K562 treated with DMSO at 1 percent for 24 hours (cell line): ENCODE data around the gene ZC3H14. TPM values are rescaled to one million over a fixed set of nuclear protein-coding genes. Genes with fewer than 3 reads are reported as not detected.

Experiments used
- total RNA-seq: library from RNA; unstranded; fragments of 300-600 nt; gene quantifications from 2 replicates; pipeline ENCODE4 v1.2.3, GENCODE V29; 2022; ENCODE audit warnings: low read depth; ENCODE audit not compliant: insufficient read depth

The ZC3H14 gene, protein sequence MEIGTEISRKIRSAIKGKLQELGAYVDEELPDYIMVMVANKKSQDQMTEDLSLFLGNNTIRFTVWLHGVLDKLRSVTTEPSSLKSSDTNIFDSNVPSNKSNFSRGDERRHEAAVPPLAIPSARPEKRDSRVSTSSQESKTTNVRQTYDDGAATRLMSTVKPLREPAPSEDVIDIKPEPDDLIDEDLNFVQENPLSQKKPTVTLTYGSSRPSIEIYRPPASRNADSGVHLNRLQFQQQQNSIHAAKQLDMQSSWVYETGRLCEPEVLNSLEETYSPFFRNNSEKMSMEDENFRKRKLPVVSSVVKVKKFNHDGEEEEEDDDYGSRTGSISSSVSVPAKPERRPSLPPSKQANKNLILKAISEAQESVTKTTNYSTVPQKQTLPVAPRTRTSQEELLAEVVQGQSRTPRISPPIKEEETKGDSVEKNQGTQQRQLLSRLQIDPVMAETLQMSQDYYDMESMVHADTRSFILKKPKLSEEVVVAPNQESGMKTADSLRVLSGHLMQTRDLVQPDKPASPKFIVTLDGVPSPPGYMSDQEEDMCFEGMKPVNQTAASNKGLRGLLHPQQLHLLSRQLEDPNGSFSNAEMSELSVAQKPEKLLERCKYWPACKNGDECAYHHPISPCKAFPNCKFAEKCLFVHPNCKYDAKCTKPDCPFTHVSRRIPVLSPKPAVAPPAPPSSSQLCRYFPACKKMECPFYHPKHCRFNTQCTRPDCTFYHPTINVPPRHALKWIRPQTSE
- total RNA-seq = 33.1 and 33.2 TPM in 2 replicates

DNA sequence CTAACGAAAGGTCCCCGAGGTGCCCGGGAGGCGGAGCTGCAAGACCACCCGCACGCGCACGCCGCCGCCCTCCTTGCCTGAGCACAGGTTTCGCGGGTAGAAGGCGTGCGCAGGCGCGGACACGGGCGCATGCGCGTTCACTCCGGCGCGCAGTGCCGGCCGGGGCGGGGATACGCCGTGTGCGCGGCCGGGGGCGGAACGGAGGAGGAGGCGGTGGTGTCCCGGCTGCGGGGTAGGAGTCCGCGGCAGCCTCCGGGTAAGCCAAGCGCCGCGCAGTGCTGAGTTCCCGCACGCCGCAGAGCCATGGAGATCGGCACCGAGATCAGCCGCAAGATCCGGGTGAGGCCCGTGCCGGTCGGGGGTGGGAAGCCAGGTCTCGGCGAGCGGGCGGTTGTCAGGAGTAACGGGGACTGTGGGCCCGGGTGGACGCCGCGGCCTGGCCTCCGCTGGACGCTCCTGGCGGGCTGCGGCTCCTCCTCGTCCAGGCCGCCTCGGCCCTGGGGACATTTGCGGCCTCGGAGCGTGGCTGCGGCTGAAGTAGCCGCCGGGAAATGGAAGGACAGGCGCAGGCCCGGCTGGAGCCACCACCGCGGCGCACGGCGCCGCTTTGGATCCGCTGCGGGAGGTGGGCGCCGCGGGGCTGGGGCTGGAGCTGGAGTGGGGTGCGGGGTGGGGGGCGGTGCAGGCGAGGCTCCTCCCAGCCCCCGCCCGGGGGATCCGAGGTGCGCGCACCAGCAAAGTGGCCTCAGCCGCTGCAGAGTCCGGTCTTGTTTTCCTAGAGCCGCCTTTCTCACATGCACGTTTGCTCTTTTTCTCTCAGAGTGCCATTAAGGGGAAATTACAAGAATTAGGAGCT lies at the start of gene ZC3H14:
Gene ZC3H14 (plus strand): TSS at position 207 of the 856 bp plus-strand sequence. CDS start 97 bp downstream, at position 304.

DNA sequence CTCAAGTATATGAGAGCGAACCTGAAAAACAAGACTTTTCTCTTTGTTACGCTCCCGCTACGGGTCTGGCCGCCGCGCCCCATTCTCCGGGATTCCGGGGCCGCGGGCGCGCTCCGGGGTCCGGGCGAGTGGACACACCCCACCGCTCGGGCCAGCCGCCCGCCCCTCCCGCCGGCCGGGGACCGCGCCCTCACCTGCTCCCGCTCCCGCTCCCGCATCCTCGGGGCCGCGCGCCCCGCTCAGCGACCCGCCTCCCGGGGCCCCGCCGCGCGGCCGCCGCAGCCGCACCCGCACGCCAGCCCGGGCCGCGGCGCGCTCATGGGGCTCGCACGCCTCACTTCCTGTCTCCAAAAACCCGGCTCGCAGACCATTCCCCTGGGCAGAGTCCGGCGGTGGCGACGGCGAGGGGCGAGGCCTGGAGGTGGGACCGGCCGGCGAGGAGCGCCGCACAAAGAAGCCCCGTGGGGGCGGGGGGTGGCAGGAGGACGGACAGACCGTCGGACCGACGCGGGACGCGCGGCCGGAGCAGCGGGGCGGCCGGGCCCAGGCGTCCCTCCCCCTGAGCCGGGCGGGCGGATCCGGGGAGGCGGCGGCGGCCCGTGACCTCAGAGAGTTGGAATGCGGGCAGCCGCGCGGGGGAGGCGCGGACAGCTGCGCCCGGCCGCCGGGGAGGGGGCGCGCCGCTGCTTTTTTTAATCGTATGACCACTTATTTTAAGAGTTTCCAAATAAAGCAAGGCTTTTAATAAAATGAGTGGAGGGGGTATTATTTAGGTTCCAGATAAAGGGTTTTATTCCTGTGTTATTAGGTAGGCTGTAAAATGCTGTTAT lies 8.2 kb upstream of the ZC3H14 start, which contains the start of gene PTPN21:
Gene PTPN21 (minus strand): TSS at position 551 of the 830 bp plus-strand sequence. CDS start 4,590 bp downstream, outside the sequence.

Other genes starting within 250 kb of the ZC3H14 start
- gene KCNK10, start 239.8 kb upstream of the ZC3H14 start, total RNA-seq = 0.10 TPM in 1 of 2 replicates, not detected in the other
- 2.8 and 4.1 TPM in 2 replicates for gene SPATA7, start 177.4 kb upstream of the ZC3H14 start, total RNA-seq
- 0.73 TPM in 2 replicates for gene PTPN21, start 8.0 kb upstream of the ZC3H14 start, total RNA-seq
- 0.22 and 0.67 TPM in 2 replicates for gene EML5, start 229.9 kb downstream of the ZC3H14 start, total RNA-seq